Lower lobe of right lung (tissue), 2 donors: ENCODE measurements around the gene PLEKHA7. TPM values are rescaled to one million over a fixed set of nuclear protein-coding genes. Genes with fewer than 3 reads are reported as not detected.
"Not testable (repeated sequence)": the region's sequence is repeated elsewhere in the genome, so short reads cannot be mapped to it uniquely, and the experiment has no call there.

Experiments
- ATAC-seq, 2 donors: fragments of 200-7000 bp; cut with Tn5 transposase; one replicate each; pipeline ENCODE4 v1.9.1; 2020 to 2022; ENCODE audit warnings: mild to moderate bottlenecking in 2 of 2, moderate library complexity in 2 of 2
- DNase-seq: peaks from one replicate; pipeline ENCODE4 v3.0.0-alpha.2; 2020
- H3K27ac ChIP-seq: fragments of 200-600 bp; one replicate; pipeline ENCODE4 v1.8.0; 2022
- H3K27me3 ChIP-seq: fragments of 200-600 bp; one replicate; pipeline ENCODE4 v1.8.0; 2022; ENCODE audit warnings: low read depth
- H3K36me3 ChIP-seq: fragments of 200-600 bp; one replicate; pipeline ENCODE4 v1.8.0; 2022; ENCODE audit warnings: mild to moderate bottlenecking
- H3K4me1 ChIP-seq: fragments of 200-600 bp; one replicate; pipeline ENCODE4 v1.8.0; 2022
- H3K4me3 ChIP-seq: fragments of 200-600 bp; one replicate; pipeline ENCODE4 v1.8.0; 2022; ENCODE audit warnings: mild to moderate bottlenecking
- H3K9me3 ChIP-seq: fragments of 200-600 bp; one replicate; pipeline ENCODE4 v1.8.0; 2022
- intact Hi-C: fragments of 100-400 bp; cut with DNase I; formaldehyde crosslinking; loops from one replicate; pipeline ENCODE4 v1.11.0; 2022
- total RNA-seq: library from RNA; stranded (reverse); fragmentation: NEBNext Ultra II Directional; extraction: Animal tissue kit (Norgen Biotek cat#: 25700); gene quantifications from one replicate; pipeline ENCODE4 v1.2.1, GENCODE V29; 2021
- TF ChIP-seq, protein P1 (sequence below): fragments of 200-600 bp; IDR thresholded peaks from one replicate; pipeline ENCODE4 v1.8.0; 2022; ENCODE audit warnings: antibody characterized with exemption, mild to moderate bottlenecking
- donor health status: DM: no; HTN: yes; CAD: no; lungs with severe emphysema.

PLEKHA7 gene
- total RNA-seq, 1 donor from 2014 or later, result 44.0 TPM

DNA sequence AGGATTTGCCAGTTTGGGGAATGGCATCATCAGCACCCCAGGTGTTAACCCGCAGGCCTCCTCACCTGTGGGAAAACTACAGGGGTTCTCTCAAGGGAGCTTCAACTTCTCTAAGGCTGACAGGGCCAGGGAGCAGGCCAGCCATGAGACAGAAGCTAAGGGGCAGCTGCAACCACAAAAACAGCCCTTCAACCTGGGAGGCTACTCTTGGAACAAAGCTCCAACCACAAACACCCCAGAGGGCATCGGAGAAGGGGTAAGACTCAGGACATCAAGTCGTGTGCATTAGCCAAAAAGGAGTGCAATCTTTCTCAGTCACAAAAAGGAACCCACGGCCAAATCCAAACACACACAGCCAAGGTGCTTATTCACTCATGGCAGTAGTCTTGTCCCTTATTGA, 103.0 kb downstream of the PLEKHA7 start:
- TF ChIP-seq, protein P1, sequence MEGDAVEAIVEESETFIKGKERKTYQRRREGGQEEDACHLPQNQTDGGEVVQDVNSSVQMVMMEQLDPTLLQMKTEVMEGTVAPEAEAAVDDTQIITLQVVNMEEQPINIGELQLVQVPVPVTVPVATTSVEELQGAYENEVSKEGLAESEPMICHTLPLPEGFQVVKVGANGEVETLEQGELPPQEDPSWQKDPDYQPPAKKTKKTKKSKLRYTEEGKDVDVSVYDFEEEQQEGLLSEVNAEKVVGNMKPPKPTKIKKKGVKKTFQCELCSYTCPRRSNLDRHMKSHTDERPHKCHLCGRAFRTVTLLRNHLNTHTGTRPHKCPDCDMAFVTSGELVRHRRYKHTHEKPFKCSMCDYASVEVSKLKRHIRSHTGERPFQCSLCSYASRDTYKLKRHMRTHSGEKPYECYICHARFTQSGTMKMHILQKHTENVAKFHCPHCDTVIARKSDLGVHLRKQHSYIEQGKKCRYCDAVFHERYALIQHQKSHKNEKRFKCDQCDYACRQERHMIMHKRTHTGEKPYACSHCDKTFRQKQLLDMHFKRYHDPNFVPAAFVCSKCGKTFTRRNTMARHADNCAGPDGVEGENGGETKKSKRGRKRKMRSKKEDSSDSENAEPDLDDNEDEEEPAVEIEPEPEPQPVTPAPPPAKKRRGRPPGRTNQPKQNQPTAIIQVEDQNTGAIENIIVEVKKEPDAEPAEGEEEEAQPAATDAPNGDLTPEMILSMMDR, result no peak
- intact Hi-C loops, result no loop called here
- DNase-seq, result no peak

DNA sequence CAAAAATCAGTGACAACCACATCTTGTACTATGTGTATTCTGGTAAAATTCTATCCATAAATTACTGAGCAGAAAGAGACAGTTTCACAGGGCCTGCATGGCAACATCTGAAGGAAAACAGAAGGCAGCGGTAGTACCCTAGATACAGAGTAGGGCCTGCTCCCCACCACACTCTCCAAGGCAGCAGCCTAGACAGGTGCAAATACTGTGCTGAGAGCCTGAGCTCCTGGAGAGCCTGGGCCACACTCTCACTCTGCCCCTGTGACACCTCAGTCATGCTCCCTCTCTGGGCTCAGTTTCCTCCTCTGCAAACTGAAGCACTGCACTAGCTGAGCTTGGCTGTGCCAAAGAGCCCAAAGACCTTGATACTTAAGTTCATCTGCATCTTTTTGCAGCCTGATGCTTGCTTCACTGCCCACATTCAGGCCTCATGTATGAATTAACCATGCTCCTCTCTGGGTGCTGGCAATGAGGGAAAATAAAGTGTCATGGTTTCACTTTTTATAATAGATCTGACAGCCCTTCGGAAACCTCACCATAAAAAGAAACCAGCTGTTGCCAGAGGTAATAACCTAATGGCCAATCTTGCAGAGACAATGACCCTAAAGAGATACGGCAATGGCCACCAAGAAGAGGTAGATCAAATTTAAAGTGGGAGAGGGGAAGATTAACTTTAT, 104.7 kb downstream of the PLEKHA7 start:
- Histone ChIP-seq H3K27me3 (no peaks in the 10 kb centered on the region), H3K4me3 (no peak overlapping the region), H3K4me1 (peaks cover 4% of the 10 kb centered on the region), H3K36me3 (no peaks in the 10 kb centered on the region), H3K27ac (no peak overlapping the region), H3K9me3 (no peaks in the 10 kb centered on the region)
- TF ChIP-seq, protein P1, result no peak
- intact Hi-C loops, result no loop called here
- ATAC-seq, result no peak
- DNase-seq, result no peak

More for the DNA sequence above, 103.0 kb downstream of the PLEKHA7 start:
- H3K27ac ChIP-seq, result no peak overlapping the region
- ATAC-seq, result no peak
- no peaks in the 10 kb centered on the region for H3K36me3 ChIP-seq
- no peaks in the 10 kb centered on the region for H3K9me3 ChIP-seq
- H3K27me3 ChIP-seq, result no peaks in the 10 kb centered on the region
- no peak overlapping the region for H3K4me3 ChIP-seq
- no peaks in the 10 kb centered on the region for H3K4me1 ChIP-seq

DNA sequence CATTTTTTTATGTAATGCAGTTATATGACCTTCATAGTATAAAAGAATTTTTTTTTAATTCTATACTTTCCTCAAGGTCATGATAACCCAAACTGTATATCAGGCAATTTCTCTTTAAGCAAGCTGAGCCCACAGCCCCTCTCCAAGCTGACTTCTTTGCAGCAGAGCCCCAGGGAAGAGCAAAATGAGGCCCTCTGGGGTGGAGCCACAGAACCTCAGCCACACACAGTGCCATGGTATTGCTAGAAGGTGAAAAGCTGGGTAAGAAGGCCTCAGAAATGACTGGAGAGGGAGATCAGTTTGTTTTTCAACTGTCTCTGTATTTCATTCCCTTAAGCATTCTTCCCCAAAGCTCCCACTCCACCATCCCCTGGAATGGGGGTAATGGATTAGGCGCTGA, 108.8 kb downstream of the PLEKHA7 start:
- no peak overlapping the region for H3K27ac ChIP-seq
- no peaks in the 10 kb centered on the region for H3K27me3 ChIP-seq
- DNase-seq, result no peak
- H3K4me3 ChIP-seq, result no peak overlapping the region
- H3K36me3 ChIP-seq, result no peaks in the 10 kb centered on the region
- TF ChIP-seq, protein P1, result no peak
- no peak for ATAC-seq
- H3K9me3 ChIP-seq, result no peaks in the 10 kb centered on the region
- peaks cover 4% of the 10 kb centered on the region for H3K4me1 ChIP-seq
- intact Hi-C loops, result no loop called here

DNA sequence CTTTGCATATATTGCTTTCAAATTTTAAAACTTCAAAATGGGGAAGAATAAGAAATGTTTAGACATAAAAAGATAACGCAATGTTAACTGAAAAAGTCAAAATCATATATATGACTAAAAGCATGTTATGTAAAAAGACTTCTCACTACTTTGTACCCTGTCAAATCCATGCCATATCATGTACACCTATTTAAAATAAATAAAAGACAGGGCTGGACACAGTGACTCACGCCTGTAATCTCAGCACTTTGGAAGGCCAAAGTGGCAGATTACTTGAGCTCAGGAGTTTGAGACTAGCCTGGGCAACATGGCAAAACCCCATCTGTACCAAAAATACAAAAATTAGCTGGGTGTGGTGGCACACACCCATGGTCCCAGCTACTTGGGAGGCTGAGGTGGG, 109.5 kb downstream of the PLEKHA7 start:
- ATAC-seq, H3K4me1 ChIP-seq, H3K27ac ChIP-seq, intact Hi-C loops, H3K36me3 ChIP-seq, DNase-seq, H3K4me3 ChIP-seq, H3K9me3 ChIP-seq, H3K27me3 ChIP-seq: not testable (repeated sequence)

DNA sequence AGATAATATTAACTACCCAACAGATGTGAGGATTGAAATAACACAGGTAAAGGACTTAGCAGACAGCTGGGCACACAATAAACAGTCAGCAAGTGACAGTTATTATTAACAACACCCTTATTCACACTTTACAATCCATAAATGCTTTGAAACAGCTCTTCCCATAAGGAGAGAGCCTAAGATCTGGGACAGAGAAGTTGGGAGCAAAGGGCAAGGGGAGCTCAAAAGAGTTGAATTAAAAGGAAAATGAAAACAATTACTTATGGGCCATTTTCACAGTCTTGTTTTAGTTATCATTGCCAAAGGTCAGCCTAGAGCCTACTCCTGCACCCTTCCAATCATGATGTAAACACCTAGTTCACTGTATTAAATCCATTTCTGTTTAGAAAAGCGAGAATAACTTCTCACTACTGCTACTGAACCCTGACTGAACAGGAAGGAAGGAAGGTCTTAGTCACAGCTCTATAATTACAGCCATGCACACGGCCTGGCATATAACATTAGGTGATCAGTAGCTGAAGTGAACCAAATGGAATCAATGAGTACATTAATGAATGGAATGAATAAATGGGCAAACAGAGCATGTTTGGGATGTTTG, 111.3 kb downstream of the PLEKHA7 start:
- no peaks in the 10 kb centered on the region for H3K9me3 ChIP-seq
- no peaks in the 10 kb centered on the region for H3K27me3 ChIP-seq
- no peaks in the 10 kb centered on the region for H3K36me3 ChIP-seq
- ATAC-seq, result no peak
- DNase-seq, result no peak
- intact Hi-C loops, result no loop called here
- peaks cover 4% of the 10 kb centered on the region for H3K4me1 ChIP-seq
- TF ChIP-seq, protein P1, result no peak
- H3K4me3 ChIP-seq, result no peak overlapping the region
- no peak overlapping the region for H3K27ac ChIP-seq

DNA sequence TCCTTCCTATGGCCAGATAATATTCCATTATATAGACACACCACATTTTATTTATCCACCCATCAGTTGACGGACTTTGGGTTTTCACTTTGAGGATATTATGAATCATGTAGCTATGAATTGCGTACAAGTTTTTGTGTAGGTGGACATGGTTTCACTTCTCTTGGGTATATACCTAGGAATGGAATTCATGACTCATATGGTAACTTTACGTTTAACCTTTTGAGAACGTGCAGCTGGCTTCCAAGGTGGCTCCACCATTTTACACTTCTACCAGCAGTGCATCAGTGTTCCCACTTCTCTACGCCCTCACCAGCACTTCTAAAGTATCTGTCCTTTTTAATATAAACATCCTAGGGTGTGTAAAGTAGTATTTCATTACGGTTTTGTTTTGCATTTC, 112.0 kb downstream of the PLEKHA7 start:
- Histone ChIP-seq H3K36me3 (no peaks in the 10 kb centered on the region), H3K27me3 (no peaks in the 10 kb centered on the region), H3K27ac (no peak overlapping the region), H3K4me1 (peaks cover 9% of the 10 kb centered on the region), H3K4me3 (no peak overlapping the region), H3K9me3 (no peaks in the 10 kb centered on the region)
- TF ChIP-seq, protein P1, result no peak
- intact Hi-C loops, result no loop called here
- no peak for DNase-seq
- no peak for ATAC-seq
